K562 (cell line): ENCODE results near the gene ERC2.
"Not testable (repeated sequence)": the region's sequence is repeated elsewhere in the genome, so short reads cannot be mapped to it uniquely, and the experiment has no call there.

Experiments used
- EP300 ChIP-seq: IDR thresholded peaks from 2 replicates; pipeline ENCODE4 v1.6.1; 2012; ENCODE audit warnings: low read length, improper control_type of control experiment
- GABPA ChIP-seq: fragments of 200-800 bp; sonication (Bioruptor generic); conservative IDR thresholded peaks from 2 replicates; pipeline ENCODE4 v1.6.1; 2016; ENCODE audit warnings: low read depth, missing genetic modification characterization, missing compliant biosample characterization
- RAD21 ChIP-seq, 2 experiments: fragments of 250-450 bp in 1 of 2; fragments of 450-650 bp in 1 of 2; sonication (Bioruptor Pico) in 1 of 2; formaldehyde crosslinking in 1 of 2; IDR thresholded peaks in 1 of 2; conservative IDR thresholded peaks in 1 of 2; 2 replicates each; pipeline versions ENCODE4 v1.4.0 to v1.8.0; 2020 to 2022; ENCODE audit warnings: mild to moderate bottlenecking in 2 of 2, moderate library complexity in 1 of 2
- TBL1XR1 ChIP-seq, 2 experiments: IDR thresholded peaks; 2 replicates each; pipeline ENCODE4 v1.6.1; 2012; ENCODE audit warnings: improper control_type of control experiment in 2 of 2, low read length in 2 of 2, mild to moderate bottlenecking in 1 of 2
- TF ChIP-seq, protein P1 (sequence below): fragments of 450-650 bp; formaldehyde crosslinking; IDR thresholded peaks from 2 replicates; pipeline ENCODE4 v1.4.0; 2022; ENCODE audit warnings: missing genetic modification characterization

DNA sequence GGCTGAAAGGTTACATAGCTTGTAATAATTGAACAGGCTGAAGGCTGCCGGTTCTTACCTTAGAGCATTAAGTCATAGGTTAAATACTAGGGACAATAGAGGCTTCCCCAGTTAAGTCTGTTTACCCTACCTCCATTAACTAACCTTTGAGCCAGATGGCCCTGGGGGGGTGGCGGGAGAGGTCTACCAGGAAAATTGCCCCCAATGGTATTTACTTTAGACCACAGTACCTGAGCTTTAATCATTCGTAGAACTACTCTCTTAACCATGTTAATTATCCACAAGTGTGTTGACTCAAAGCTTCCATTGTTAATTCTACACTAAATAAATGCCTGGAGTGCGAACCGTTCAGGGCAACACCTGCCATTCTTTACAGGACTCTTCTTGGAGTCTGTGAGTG is 28.1 kb upstream of the ERC2 start:
- TF ChIP-seq RAD21 (CRISPR knock-in tag; conservative IDR thresholded peaks at IDR 0.05 in 1 of 2, IDR thresholded peaks at IDR 0.05 in 1 of 2); EP300; GABPA (tag); TBL1XR1 (IDR thresholded peaks at IDR 0.05; ENCODE audit: low read length in 2 of 2): not testable (repeated sequence)
- TF ChIP-seq, protein P1, sequence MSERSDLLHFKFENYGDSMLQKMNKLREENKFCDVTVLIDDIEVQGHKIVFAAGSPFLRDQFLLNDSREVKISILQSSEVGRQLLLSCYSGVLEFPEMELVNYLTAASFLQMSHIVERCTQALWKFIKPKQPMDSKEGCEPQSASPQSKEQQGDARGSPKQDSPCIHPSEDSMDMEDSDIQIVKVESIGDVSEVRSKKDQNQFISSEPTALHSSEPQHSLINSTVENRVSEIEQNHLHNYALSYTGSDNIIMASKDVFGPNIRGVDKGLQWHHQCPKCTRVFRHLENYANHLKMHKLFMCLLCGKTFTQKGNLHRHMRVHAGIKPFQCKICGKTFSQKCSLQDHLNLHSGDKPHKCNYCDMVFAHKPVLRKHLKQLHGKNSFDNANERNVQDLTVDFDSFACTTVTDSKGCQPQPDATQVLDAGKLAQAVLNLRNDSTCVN: not testable (repeated sequence)
